DOHH2 (cell line): ENCODE data around the gene RBM22.

Experiments used
- H3F3A ChIP-seq: fragments of 200-600 bp; sonication (generic), shearing (Covaris generic); 2 replicates; pipeline ENCODE4 v1.6.0; 2016; ENCODE audit warnings: antibody characterized with exemption, mild to moderate bottlenecking; ENCODE audit not compliant: control insufficient read depth, insufficient read depth
- H3K27ac ChIP-seq: fragments of 200-600 bp; sonication (generic); 2 replicates; pipeline ENCODE4 v1.5.1; 2014; ENCODE audit warnings: low read depth, mild to moderate bottlenecking, low read length, moderate library complexity
- H3K27me3 ChIP-seq: fragments of 200-600 bp; sonication (generic); 2 replicates; pipeline ENCODE4 v1.6.1; 2014; ENCODE audit warnings: mild to moderate bottlenecking, low read length, mixed read lengths; ENCODE audit not compliant: control insufficient read depth
- H3K36me3 ChIP-seq: fragments of 200-600 bp; sonication (generic); 2 replicates; pipeline ENCODE4 v1.6.1; 2014; ENCODE audit warnings: mild to moderate bottlenecking, low read length, moderate library complexity, mixed read lengths; ENCODE audit not compliant: control insufficient read depth
- H3K4me1 ChIP-seq: fragments of 200-600 bp; sonication (generic); 2 replicates; pipeline ENCODE4 v1.6.1; 2014; ENCODE audit warnings: mild to moderate bottlenecking, low read length, mixed read lengths; ENCODE audit not compliant: control insufficient read depth
- H3K4me2 ChIP-seq: fragments of 200-600 bp; sonication (generic); 2 replicates; pipeline ENCODE4 v1.6.0; 2014; ENCODE audit warnings: mild to moderate bottlenecking, low read length, moderate library complexity
- H3K4me3 ChIP-seq: fragments of 200-600 bp; sonication (generic); 2 replicates; pipeline ENCODE4 v1.5.1; 2014; ENCODE audit warnings: mild to moderate bottlenecking, low read length, mixed read lengths
- H3K79me2 ChIP-seq: fragments of 200-600 bp; sonication (generic); 2 replicates; pipeline ENCODE4 v1.6.1; 2014; ENCODE audit warnings: mild to moderate bottlenecking, low read length, mixed read lengths; ENCODE audit not compliant: control insufficient read depth
- H3K9me2 ChIP-seq: fragments of 200-600 bp; sonication (generic); replicated peaks from 2 replicates; pipeline ENCODE4 v1.6.1; 2014; ENCODE audit warnings: mild to moderate bottlenecking, low read length, mixed read lengths; ENCODE audit not compliant: control insufficient read depth
- H3K9me3 ChIP-seq: fragments of 200-600 bp; sonication (generic); 2 replicates; pipeline ENCODE4 v1.6.1; 2014; ENCODE audit warnings: antibody characterized with exemption, low read length, mixed read lengths; ENCODE audit not compliant: control insufficient read depth, insufficient read depth
- H4K20me1 ChIP-seq: fragments of 200-600 bp; sonication (generic); 2 replicates; pipeline ENCODE4 v1.6.0; 2014; ENCODE audit warnings: low read depth, mild to moderate bottlenecking, antibody characterized with exemption, low read length, moderate library complexity; ENCODE audit not compliant: control insufficient read depth, insufficient read depth
- CTCF ChIP-seq: fragments of 200-600 bp; sonication (generic); IDR thresholded peaks from one replicate; pipeline ENCODE4 v1.5.1; 2014; ENCODE audit warnings: antibody characterized with exemption, mild to moderate bottlenecking, low read depth, low read length; ENCODE audit not compliant: poor library complexity, severe bottlenecking
- EZH2phosphoT487 ChIP-seq: fragments of 200-600 bp; sonication (generic); IDR thresholded peaks from 2 replicates; pipeline ENCODE4 v1.6.1; 2017; ENCODE audit warnings: borderline replicate concordance, mild to moderate bottlenecking, antibody characterized with exemption, low read length, moderate library complexity, mixed read lengths

The RBM22 gene

GRCh38 chr5:150644058-150644457, 56.8 kb downstream of the RBM22 start:
- Histone ChIP-seq H3K27ac (no peak overlapping the region), H3K4me1 (no peaks in the 10 kb centered on the region)

GRCh38 chr5:150642991-150643710, 57.7 kb downstream of the RBM22 start:
- Histone ChIP-seq H3K27me3 (peaks cover 33% of the 10 kb centered on the region), H3K4me2 (no peak overlapping the region), H3K9me2 (no peaks in the 10 kb centered on the region), H3F3A (no peaks in the 10 kb centered on the region), H4K20me1 (no peaks in the 10 kb centered on the region), H3K27ac (no peak overlapping the region), H3K36me3 (no peaks in the 10 kb centered on the region), H3K79me2 (no peaks in the 10 kb centered on the region), H3K9me3 (no peaks in the 10 kb centered on the region), H3K4me1 (no peaks in the 10 kb centered on the region), H3K4me3 (no peak overlapping the region)
- TF ChIP-seq CTCF (no peak), EZH2phosphoT487 (no peak)

More at GRCh38 chr5:150644058-150644457, 56.8 kb downstream of the RBM22 start:
- Histone ChIP-seq H3K27me3 (peaks cover 33% of the 10 kb centered on the region), H3K4me2 (no peak overlapping the region), H3K9me2 (no peaks in the 10 kb centered on the region), H3K36me3 (no peaks in the 10 kb centered on the region), H3K9me3 (no peaks in the 10 kb centered on the region), H3F3A (no peaks in the 10 kb centered on the region), H3K4me3 (no peak overlapping the region), H4K20me1 (no peaks in the 10 kb centered on the region), H3K79me2 (no peaks in the 10 kb centered on the region)
- TF ChIP-seq CTCF (no peak), EZH2phosphoT487 (no peak)

- peaks cover 33% of the 10 kb centered on the region for H3K27me3 ChIP-seq
- no peaks in the 10 kb centered on the region for H4K20me1 ChIP-seq
- no peak overlapping the region for H3K4me3 ChIP-seq
- H3K27ac ChIP-seq, result no peak overlapping the region
- TF ChIP-seq EZH2phosphoT487, result no peak
- no peak for TF ChIP-seq CTCF
- no peaks in the 10 kb centered on the region for H3K79me2 ChIP-seq
- H3K4me1 ChIP-seq, result no peaks in the 10 kb centered on the region
- H3K9me3 ChIP-seq, result no peaks in the 10 kb centered on the region
- no peak overlapping the region for H3K4me2 ChIP-seq
- no peaks in the 10 kb centered on the region for H3F3A ChIP-seq
- no peaks in the 10 kb centered on the region for H3K9me2 ChIP-seq
- H3K36me3 ChIP-seq, result no peaks in the 10 kb centered on the region
These were observed 58.3 kb downstream of the RBM22 start for GRCh38 chr5:150642567-150642927.
